Stimulated activated CD8-positive, alpha-beta memory T cell treated with anti-CD3 and anti-CD28 coated beads, Interleukin-12 subunit alpha, Interleukin-12 subunit beta, amount 100 ng/mL, for 1 hour (primary cell): ENCODE measurements around the gene HTR4.

Experiments used
- DNase-seq: peaks from one replicate; pipeline ENCODE4 v3.0.0-alpha.2; 2020; ENCODE audit warnings: low read depth

The HTR4 gene

DNA sequence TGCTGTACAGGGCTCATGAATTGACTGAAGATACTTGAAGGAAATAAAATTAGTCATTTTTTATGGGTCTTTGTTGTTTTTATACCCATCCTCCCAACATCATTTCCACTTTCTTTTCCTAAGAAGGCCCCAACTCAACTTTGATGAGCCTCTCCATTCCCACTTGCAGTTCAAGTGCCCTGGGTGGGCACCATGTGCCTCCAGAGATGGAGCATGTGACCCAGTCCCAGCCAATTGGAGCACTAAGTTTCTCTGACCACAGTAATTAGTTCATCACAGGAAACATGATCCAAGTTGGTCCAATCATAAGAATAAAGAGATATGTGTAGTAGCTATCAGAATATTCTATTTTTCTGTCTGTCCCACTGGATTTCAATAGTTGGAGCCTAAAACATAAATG, 46.9 kb downstream of the HTR4 start:
- DNase-seq, result no peak

- DNase-seq, result no peak
Measured at GRCh38 chr5:148606296-148606695, 48.0 kb downstream of the HTR4 start.

DNA sequence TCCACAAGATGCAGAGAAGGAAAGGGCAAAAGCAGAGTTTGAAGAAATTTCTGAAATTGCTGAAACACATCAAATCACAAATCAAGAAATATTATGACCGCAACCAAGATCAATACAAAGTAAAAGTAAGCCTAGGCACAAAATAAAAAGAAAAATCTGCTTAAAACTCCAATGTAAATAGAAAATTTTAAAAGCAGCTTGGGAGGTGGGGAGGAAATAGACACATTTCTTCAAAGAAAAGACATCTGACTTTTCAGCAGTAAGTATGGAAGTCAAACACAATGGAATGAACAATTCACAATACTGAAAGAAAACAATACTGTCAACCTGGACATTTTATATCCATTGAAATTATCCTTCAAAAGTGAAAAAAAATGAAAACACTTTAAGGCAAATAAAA, 55.1 kb downstream of the HTR4 start:
- no peak for DNase-seq

DNA sequence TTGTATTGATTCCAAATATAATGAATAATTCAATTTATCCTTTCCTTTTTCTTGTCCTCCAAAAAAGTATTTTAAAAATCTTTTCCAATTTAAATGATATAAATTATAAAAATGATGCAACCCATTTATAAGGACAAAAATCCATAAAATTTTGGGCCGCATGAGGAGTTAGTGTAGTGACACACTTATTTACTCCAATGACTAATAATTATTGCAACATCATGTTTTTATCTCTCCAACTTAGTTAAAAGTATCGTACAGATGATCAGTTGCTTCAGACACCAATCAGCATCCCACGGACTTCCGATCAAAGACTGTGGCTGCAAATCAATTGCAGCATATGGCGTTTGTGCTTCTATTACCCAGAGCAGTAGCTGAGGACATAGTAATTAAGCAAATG, 58.6 kb downstream of the HTR4 start:
- DNase-seq, result no peak

- DNase-seq, result no peak
Measured at GRCh38 chr5:148586796-148587195, 67.5 kb downstream of the HTR4 start.

- no peak for DNase-seq
Measured at GRCh38 chr5:148585988-148586387, 68.3 kb downstream of the HTR4 start.

DNA sequence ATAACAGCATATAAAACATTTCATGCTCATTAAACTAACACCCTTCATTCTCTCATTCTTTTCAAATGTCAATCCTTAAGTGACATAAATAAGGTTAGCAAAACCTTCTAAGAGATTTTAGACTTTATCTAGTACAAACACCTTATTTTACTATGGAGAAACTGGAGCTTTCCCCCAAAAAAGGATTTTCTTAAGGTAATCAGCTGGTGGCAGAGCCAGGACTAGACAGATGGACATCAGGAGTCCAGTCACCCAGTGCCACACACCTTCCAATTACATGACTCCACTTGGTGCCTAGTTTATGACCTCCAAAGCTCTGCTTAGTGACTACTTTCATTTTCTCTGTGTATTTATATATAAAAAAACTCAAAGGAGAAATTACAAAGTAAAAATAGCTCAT, 70.2 kb downstream of the HTR4 start:
- no peak for DNase-seq

DNA sequence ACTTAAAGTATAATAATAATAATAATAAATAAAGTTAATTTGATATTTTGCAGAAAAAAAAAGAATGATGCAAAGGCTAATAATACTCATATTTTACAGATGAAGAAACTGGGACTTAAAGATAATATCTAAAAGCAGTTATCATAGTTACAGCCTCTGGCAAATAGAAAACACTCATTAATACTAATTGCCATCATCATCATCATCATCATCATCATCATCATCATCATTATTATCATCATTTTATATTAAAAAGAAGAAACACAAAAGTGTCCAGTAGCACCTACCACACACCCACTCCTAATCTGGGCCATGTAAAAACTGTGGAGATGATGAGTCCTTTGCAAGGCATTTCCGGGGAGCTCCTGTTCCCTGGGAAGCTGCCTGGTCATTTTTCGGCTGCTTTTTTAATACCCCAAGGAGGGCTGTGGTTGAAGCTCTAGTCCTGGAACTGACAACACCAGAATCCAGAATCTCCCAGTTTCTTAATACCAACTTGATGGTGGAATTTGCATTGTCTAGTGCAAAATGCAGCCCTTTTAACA, 70.8 kb downstream of the HTR4 start:
- no peak for DNase-seq

DNA sequence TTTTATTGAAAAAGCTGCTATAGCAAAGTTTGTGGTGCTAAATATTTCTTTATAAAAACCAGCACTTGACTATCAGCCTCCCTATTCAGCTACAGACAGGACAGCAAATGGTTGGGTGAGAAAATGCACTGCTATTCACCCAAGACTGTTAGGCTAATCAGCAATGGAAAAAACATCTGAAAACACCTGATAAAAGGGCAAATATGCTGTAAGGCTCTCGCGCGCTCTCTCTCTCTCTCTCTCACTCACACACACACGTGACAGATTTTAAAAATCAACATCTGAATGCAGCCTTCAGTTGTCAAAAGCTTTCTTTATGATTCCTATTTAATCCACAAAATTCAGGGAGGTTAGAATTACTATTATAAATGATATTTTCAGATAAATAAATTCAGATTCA, 80.2 kb downstream of the HTR4 start:
- DNase-seq, result no peak

- DNase-seq, result no peak
Measured at GRCh38 chr5:148573374-148573773, 81.0 kb downstream of the HTR4 start.

GRCh38 chr5:148569948-148570347, 84.4 kb downstream of the HTR4 start:
- DNase-seq, result no peak

DNA sequence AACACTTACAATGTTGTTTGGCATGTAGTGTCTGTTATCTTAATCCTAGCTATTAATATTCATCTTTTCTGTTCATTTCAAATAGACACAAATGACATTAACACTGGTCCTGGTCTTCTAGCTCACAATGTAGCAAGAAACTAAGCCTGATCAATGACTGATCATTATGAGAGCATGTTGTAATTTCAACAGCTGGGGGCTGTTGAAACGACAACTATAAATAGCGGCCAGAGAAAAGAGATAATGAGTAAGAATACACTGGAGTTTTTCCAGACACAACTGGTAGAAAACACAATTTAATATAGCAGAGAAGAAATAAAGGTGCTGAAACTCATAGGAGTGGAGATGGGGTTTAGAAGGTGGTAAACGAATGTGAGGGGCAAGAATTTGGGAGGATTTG, 89.2 kb downstream of the HTR4 start:
- DNase-seq, result no peak

- no peak for DNase-seq
Measured at GRCh38 chr5:148563021-148563420, 91.3 kb downstream of the HTR4 start.

DNA sequence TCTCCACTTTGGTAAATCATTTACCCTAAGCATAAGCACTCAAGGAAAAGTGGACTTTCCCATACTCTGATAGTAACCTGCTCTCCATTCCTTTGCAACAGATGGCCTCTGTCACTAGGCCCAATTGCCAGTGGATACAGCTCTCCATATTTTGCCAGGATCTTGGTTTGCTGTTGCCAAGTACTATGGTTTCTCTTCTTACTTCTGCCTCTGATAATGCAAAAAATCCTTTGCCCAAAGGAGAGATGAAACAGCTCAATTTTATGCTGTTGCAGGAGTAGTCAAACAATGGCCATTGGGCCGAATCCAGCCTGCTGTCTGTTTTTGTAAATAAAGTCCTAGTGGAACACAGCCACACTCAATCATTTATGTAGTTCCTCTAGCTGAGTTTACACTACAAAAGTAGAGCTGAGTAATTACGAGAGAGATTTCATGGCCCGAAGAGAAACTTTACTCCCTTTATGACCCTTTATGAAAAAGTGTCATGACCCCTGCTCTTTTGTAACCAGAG, 92.5 kb downstream of the HTR4 start:
- DNase-seq, result no peak

GRCh38 chr5:148559461-148559860, 94.9 kb downstream of the HTR4 start:
- DNase-seq, result no peak

- no peak for DNase-seq
Measured at GRCh38 chr5:148558892-148559291, 95.4 kb downstream of the HTR4 start.

GRCh38 chr5:148556835-148557234, 97.5 kb downstream of the HTR4 start:
- DNase-seq, result no peak

DNA sequence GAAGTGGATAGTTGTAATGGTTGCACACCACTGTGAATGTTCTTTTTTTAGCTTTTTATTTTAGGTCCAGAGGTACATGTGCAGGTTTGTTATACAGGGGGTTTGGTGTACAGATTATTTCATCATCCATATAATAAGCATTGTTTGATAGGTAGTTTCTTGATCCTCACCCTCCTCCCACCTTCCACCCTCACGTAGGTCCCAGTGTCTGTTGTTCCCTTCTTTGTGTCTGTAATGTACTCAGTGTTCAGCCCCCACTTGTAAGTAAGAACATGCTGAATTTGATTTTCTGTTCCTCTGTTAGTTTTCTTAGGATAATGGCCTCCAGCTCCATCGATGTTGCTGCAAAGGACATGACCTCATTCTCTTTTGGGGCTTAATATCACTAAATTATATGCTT, 99.7 kb downstream of the HTR4 start:
- no peak for DNase-seq

GRCh38 chr5:148543727-148544126, 110.6 kb downstream of the HTR4 start:
- DNase-seq, result no peak

GRCh38 chr5:148542812-148543211, 111.5 kb downstream of the HTR4 start:
- no peak for DNase-seq

GRCh38 chr5:148541054-148541835, 113.1 kb downstream of the HTR4 start:
- no peak for DNase-seq

- DNase-seq, result no peak
Measured at GRCh38 chr5:148540647-148541046, 113.7 kb downstream of the HTR4 start.

DNA sequence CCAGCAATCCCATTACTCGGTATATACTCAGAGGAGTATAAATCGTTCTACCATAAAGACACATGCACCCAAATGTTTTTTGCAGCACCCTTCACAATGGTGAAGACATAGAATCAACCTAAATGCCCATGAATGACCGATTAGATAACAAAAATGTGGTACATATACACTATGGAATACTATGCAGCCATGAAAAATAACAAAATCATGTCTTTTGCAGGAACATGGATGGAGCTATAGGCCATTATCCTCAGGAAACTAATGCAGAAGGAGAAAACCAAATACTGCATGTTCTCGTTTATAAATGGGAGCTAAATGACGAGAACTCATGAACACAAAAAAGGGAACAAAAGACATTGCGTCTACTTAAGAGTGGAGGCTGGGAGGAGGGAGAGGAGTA, 114.5 kb downstream of the HTR4 start:
- no peak for DNase-seq

- no peak for DNase-seq
Measured at GRCh38 chr5:148535190-148535589, 119.1 kb downstream of the HTR4 start.
